Stimulated activated naive CD4-positive, alpha-beta T cell (primary cell): ENCODE data around the gene KLHL33.

Experiments used
- DNase-seq, 6 experiments: peaks; one replicate each; lab custom pipeline; 2025; lab: John Stamatoyannopoulos, UW

The KLHL33 gene

DNA sequence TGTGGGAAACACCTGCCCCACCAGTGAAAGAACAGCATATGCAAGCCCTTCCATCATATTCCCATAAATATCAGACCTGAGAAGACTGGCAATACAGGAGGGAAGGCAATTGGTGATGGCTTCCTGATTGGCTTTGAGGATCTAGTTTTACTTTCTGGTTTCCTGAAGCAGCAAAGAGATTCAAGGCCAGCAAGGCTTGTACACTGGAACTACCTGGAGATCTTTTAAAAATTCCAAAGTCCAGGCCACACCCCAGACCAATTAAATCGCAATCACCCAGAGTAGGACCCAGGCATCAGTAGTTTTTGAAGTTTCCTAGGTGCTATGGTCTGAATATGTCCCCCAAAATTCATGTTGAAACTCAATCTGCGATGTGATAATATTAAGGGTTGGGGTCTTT, 19.7 kb downstream of the KLHL33 start:
- peak in 1 of 6 experiments; percentile 38 for DNase-seq

DNA sequence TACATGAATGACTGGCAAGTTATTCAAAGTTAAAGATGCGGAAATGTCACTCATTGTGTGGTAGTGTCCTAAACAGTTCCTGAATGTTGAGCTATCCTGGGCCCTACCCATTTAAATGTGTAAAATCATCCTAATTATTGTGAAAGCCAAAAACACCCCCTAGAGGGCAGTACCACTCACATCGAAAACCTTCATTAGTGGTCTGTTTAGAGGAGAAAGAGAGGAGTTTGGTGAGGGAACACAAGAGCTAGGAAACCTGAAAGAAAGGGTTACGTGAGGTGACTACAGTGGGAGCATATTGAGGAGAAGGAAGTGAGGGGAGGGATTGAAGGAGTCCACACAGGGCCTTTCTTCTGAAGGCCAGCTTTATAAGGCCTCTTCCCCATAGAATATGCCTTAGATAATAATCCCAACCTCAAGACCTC, 20.2 kb downstream of the KLHL33 start:
- peak in 4 of 6 experiments; percentile 2 to 63 (median 46) for DNase-seq

DNA sequence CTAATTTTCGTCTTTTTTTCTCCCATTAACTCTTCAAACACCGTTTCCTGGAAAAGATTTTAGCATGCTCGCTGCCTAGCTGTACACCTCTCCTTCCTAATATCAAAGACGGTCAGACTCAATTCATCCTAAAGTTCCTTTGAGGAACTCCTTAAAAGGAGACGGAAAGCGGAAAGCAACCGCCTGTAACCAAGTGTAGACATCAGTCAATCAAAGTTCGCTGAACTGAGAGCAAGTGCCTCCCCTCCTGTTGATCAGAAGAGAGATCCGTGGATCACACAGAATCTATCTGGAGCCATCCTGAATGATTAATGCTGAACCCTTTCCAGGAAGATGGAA, 22.3 kb downstream of the KLHL33 start:
- peak in 2 of 6 experiments; percentile 40 to 59 for DNase-seq

DNA sequence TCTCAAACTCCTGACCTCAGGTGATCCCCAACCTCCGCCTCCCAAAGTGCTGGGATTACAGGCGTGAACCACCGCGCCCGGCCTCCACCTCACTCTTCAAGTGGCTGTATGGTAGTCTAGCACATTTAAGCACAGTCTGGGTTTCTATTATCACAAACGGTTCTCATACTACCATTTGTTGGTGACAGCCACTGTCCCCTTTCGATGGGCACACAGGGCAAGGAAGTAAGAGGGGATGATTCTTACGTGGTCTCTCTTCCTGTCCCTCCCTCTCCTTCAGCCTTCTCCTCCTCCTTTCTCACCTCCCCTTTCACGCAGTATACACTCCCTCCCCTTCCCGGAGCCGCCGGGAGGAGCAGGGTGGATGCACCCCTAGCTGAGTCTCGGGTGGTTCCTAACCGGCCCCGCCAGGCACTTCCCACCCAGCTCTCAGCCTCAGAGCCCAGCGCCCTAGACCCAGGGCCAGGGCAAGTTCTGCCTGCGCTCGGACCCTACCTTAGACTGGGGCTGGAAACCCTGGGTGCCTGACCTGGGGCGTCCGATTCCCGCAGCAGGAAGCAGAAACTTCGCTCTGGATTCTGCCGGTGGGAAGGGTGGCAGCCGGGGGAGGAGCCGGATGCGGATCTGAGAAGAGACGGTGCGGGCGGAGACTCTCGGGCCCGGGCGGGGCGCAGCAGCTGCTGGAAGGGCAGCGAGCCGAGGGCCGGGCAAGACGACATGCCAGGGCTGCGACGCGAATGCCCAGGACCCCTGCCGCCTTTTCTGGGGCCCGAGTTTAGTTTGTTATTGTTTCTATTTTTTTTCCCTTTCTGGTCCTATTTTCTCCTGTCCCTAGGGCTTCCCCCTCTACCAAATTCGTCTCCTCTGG, 22.9 kb downstream of the KLHL33 start, which contains the start of gene TEP1:
TEP1 (minus strand) TSS at position 626 of the 868 bp plus-strand sequence. CDS start 5,062 bp downstream, outside the sequence.
- peak; percentile 35 to 61 (median 54) for DNase-seq

GRCh38 chr14:20412411-20412810, 23.6 kb downstream of the KLHL33 start:
- DNase-seq: peak in 3 of 6 experiments; percentile 27 to 44 (median 37)

DNA sequence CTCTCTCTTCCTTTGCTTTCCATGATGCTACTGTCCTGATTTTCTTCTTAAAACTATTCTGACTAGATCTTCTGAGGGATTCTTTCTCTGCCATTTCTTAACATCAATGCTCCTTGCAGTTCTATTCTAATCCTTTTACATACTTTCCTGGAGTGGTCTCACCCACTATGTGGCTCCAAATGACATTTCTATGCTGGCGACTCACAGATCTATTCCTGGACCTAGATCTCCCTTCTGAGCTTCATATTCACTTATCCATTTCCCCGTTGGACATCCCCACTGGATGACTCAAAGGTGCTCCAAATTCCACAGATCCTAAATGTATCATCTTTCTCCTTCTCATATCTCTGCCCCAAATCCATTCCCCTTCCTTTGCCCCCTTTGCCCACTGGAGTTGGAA, 26.7 kb downstream of the KLHL33 start:
- no peak for DNase-seq

DNA sequence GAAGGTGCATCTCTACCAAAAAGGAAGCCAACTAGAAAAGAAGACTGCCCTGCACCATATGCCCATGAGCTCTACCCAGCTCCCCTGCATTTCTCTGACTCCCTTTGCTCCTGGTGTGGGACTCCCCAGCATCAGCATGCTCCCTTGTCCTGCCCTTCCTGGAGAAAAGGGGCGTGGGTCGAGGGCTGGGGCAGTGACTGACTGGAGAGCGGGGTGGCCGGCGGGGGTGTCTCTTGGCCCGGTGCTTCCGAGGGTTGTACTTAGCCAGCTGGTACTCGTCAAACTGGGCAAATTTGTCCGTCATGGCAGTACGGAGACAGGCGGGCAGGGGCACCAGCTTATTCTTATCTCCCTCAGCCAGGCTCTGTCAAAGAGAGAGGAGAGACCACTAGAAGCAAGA, 32.4 kb downstream of the KLHL33 start:
- DNase-seq: no peak

GRCh38 chr14:20400965-20401593, 34.9 kb downstream of the KLHL33 start:
- no peak for DNase-seq

- no peak for DNase-seq
Observed at GRCh38 chr14:20400589-20400964, 35.4 kb downstream of the KLHL33 start.

- DNase-seq: no peak
Observed at GRCh38 chr14:20397511-20397910, 38.5 kb downstream of the KLHL33 start.

GRCh38 chr14:20391505-20391904, 44.5 kb downstream of the KLHL33 start:
- no peak for DNase-seq

- no peak for DNase-seq
Observed at GRCh38 chr14:20388159-20388558, 47.8 kb downstream of the KLHL33 start.

DNA sequence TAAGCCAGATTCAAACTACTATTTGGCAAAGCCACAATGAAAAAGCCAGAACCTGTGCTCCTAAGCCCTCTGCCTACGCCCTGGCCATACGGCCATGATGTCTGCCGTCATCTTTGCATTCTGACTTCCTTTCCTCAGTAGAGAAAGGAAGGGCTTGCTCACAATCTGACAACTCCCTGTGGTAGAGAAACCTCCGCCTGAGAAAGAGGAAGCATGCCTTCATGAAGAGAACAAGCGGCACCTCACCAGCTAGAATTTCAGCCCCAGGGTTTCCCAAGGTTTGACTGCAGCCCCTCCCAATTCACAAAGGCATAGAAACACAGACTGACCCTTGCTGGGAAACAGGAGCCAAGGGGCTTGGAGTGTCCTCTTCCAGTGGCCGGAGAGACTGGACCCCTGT, 48.4 kb downstream of the KLHL33 start:
- no peak for DNase-seq

GRCh38 chr14:20386276-20386855, 49.6 kb downstream of the KLHL33 start:
- DNase-seq: no peak

DNA sequence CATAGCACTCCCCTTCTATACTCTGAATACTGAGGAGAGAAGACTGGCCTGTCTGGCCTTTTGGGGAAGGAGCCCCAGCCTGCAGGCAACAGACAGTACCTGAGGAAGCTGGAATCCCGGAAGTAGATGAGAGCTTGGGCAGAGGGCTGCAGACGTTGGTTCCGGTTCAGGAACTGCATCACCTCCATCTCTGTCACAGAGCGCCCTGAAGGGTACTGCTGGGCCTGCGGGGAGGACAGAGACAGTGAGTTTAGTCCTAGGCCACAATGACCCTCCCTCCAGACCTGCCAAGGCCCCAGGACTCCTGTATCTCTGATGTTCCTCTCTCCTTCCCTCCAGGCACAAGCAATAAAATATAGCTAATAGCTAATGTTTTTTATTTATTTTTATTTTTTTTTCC, 51.1 kb downstream of the KLHL33 start:
- DNase-seq: no peak

DNA sequence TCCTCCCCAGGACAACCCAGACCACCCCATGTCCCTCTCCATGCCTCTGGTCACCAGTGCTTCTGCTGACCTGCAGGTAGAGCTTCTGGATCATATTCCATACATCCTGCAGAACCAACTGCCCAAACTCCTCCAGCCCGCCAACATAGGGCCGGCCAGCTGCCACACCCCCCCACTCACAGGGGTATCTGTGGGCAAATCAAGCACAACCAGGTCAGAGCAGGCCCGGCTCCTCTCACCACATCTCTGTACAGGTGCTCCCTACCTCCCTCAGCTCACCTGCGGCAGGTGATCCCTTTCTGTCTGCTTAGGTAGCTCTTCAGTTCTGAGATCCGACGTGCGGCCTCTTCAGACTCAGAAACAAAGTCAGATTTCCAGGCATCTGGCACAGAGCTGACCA, 51.6 kb downstream of the KLHL33 start:
- no peak for DNase-seq

DNA sequence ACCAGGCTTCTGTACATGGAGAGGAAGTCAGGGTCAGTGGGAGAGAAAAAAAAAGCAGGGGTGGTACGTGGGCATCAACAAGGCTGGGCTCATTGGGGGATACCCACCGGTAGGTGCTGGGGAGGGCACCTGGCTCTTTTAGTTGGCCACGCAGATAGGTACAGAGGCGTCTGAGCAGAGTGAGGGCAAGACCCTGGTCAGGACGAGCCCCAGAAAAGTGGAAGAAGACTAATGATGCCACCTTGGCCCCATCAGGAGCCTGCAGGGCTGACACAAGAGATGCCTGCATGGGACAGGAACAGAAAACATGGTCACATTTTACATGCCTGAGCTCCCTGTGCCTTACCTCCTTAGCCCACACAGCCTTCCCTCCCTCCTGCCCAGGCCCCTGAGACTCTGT, 52.3 kb downstream of the KLHL33 start:
- no peak for DNase-seq

GRCh38 chr14:20383032-20383431, 52.9 kb downstream of the KLHL33 start:
- no peak for DNase-seq

DNA sequence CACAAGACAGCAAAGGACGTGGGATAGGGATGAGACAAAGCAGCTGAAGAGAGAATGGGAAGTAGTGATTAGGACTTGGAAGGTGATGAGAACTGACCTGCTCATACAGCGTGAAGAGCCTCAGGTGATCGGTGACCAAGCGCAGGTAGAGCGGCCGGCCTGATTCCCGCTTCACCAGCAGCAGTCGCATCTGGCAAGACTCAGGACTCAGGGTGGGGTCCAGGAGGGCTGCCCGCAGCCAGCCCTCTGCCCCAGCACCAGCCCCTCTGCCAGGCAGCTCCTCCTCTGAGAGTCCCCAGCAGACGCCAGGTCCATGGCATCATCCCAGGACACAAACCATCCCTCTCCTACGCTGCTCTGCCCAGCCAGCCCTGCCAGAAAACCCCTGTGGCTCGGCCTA, 53.4 kb downstream of the KLHL33 start:
- DNase-seq: no peak

DNA sequence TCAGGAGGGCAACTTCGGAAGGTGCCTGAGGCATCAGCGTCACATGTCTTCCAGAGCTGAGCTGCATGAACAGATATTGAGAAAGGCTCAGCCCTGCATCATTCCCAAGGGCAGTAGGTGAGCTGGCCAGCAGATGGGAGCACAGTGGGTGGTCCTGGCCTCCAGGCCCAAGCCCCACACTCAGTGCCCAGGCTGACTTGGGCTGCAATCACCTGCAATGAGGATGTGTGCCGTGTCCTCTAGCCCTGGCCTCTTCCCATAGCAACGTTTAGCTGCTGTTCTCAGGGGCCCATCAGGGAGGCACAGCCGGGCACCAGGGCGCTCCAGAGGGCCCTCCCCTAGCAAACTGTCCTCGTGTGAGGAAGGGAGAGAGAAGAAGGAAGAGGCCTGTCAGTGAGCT, 54.6 kb downstream of the KLHL33 start:
- no peak for DNase-seq

DNA sequence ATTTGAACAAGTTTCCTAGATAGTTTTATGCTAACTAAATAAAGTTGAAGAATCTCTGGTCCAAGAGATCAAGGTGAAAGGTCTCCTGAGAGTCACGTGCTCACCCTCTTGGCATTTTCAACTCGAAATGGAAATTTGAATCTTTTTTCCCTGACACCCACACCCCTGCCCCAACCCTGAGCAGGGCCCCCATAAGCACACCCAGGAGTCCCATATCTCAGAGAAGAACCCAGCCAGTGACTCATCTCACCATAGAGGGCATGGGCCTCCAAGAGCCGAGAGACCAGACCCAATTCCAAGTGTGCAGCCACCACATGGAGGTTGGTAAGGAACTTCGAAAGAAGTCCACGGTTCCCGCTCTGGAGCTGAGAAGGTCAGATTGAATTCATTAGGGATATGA, 55.3 kb downstream of the KLHL33 start:
- no peak for DNase-seq

- DNase-seq: no peak
Observed at GRCh38 chr14:20379743-20380142, 56.2 kb downstream of the KLHL33 start.

GRCh38 chr14:20377171-20377570, 58.8 kb downstream of the KLHL33 start:
- no peak for DNase-seq
